Retina (tissue), 1 donor: ENCODE results near the gene GPR132.
"Not testable (repeated sequence)": the region's sequence is repeated elsewhere in the genome, so short reads cannot be mapped to it uniquely, and the experiment has no call there.

Experiments
- DNase-seq: peaks from one replicate; pipeline ENCODE4 v3.0.0-alpha.2; 2016

Gene GPR132

GRCh38 chr14:105090493-105091053, 25.3 kb upstream of the GPR132 start:
- peak; percentile 89 for DNase-seq

- no peak for DNase-seq
Observed at GRCh38 chr14:105089746-105090492, 24.7 kb upstream of the GPR132 start.

- DNase-seq, result peak; percentile 11
Observed at GRCh38 chr14:105088812-105089745, 23.8 kb upstream of the GPR132 start.

- DNase-seq, result peak; percentile 69
Observed at GRCh38 chr14:105087963-105088811, 23.0 kb upstream of the GPR132 start.

- DNase-seq, result peak; percentile 52
Observed at GRCh38 chr14:105087308-105087962, 22.2 kb upstream of the GPR132 start.

- DNase-seq, result peak; percentile 87
Observed at GRCh38 chr14:105086833-105087307, 21.6 kb upstream of the GPR132 start.

- peak; percentile 1 for DNase-seq
Observed at GRCh38 chr14:105085766-105086165, 20.5 kb upstream of the GPR132 start.

GRCh38 chr14:105084741-105085571, 19.7 kb upstream of the GPR132 start:
- peak; percentile 1 for DNase-seq

- peak; percentile 1 for DNase-seq
Observed at GRCh38 chr14:105083926-105084685, 18.9 kb upstream of the GPR132 start.

- no peak for DNase-seq
Observed at GRCh38 chr14:105082703-105083102, 17.5 kb upstream of the GPR132 start.

GRCh38 chr14:105081473-105081872, 16.2 kb upstream of the GPR132 start:
- not testable (repeated sequence) for DNase-seq

- DNase-seq, result no peak
Observed at GRCh38 chr14:105080161-105080560, 14.9 kb upstream of the GPR132 start.

- no peak for DNase-seq
Observed at GRCh38 chr14:105078294-105078693, 13.1 kb upstream of the GPR132 start.

GRCh38 chr14:105077649-105077995, 12.4 kb upstream of the GPR132 start:
- DNase-seq, result no peak

GRCh38 chr14:105076805-105077648, 11.8 kb upstream of the GPR132 start:
- no peak for DNase-seq

- DNase-seq, result no peak
Observed at GRCh38 chr14:105076296-105076804, 11.1 kb upstream of the GPR132 start.

- DNase-seq, result no peak
Observed at GRCh38 chr14:105075379-105076295, 10.4 kb upstream of the GPR132 start.

GRCh38 chr14:105074601-105075053, 9.4 kb upstream of the GPR132 start:
- no peak for DNase-seq
